Mesenchymal stem cell (in vitro differentiated cells and primary cell): ENCODE results near the gene ACYP1.

Source experiments
- DNase-seq: peaks from one replicate; pipeline ENCODE4 v3.0.0-alpha.2; 2013
- H2AFZ ChIP-seq: one replicate; pipeline ENCODE4 v1.6.1; 2013; ENCODE audit warnings: low read depth, mild to moderate bottlenecking, control low read depth, inconsistent platforms, low read length, moderate library complexity
- H2AK5ac ChIP-seq: 2 replicates; pipeline ENCODE4 v1.6.1; 2013; ENCODE audit warnings: low read length, moderate library complexity, mild to moderate bottlenecking, inconsistent platforms; ENCODE audit not compliant: severe bottlenecking
- H2BK120ac ChIP-seq: one replicate; pipeline ENCODE4 v1.6.1; 2013; ENCODE audit warnings: low read depth, mild to moderate bottlenecking, inconsistent platforms, low read length, moderate library complexity
- H2BK12ac ChIP-seq, 2 experiments: one replicate each; pipeline ENCODE4 v1.6.1; 2013; ENCODE audit warnings: inconsistent platforms in 2 of 2, low read length in 2 of 2, mild to moderate bottlenecking in 2 of 2, moderate library complexity in 2 of 2, control low read depth in 1 of 2
- H2BK15ac ChIP-seq: one replicate; pipeline ENCODE4 v1.6.1; 2013; ENCODE audit warnings: mild to moderate bottlenecking, low read depth, inconsistent platforms; ENCODE audit not compliant: poor library complexity, severe bottlenecking
- H2BK5ac ChIP-seq: 2 replicates; pipeline ENCODE4 v1.6.1; 2013; ENCODE audit warnings: low read depth, mild to moderate bottlenecking, low read length, control low read depth, inconsistent platforms; ENCODE audit not compliant: poor library complexity, severe bottlenecking
- H3K14ac ChIP-seq, 2 experiments: one replicate each; pipeline ENCODE4 v1.6.1; 2013; ENCODE audit warnings: inconsistent platforms in 2 of 2, low read length in 2 of 2, control low read depth in 1 of 2, mild to moderate bottlenecking in 1 of 2, moderate library complexity in 1 of 2
- H3K18ac ChIP-seq, 2 experiments: one replicate each; pipeline ENCODE4 v1.6.1; 2013; ENCODE audit warnings: inconsistent platforms in 2 of 2, low read length in 2 of 2, control low read depth in 1 of 2, low read depth in 1 of 2, mild to moderate bottlenecking in 1 of 2
- H3K23ac ChIP-seq, 2 experiments: one replicate each; pipeline ENCODE4 v1.6.1; 2013; ENCODE audit warnings: inconsistent platforms in 2 of 2, low read length in 2 of 2, mild to moderate bottlenecking in 2 of 2, moderate library complexity in 2 of 2, control low read depth in 1 of 2
- H3K27ac ChIP-seq: 2 replicates; pipeline ENCODE4 v1.5.1; 2013; ENCODE audit warnings: mild to moderate bottlenecking, moderate library complexity, low read length, control low read depth, inconsistent platforms; ENCODE audit not compliant: poor library complexity, severe bottlenecking
- H3K27me3 ChIP-seq, 2 experiments: 2 replicates each; pipeline versions ENCODE4 v1.6.1 to v1.7.0; 2013; ENCODE audit warnings: low read length in 2 of 2, mild to moderate bottlenecking in 2 of 2, moderate library complexity in 2 of 2, control low read depth in 1 of 2, inconsistent platforms in 1 of 2; ENCODE audit not compliant: control insufficient read depth in 1 of 2, insufficient read depth in 1 of 2
- H3K36me3 ChIP-seq, 2 experiments: 2 replicates each; pipeline versions ENCODE4 v1.6.1 to v1.7.0; 2013; ENCODE audit warnings: low read length in 2 of 2, control low read depth in 1 of 2, inconsistent platforms in 1 of 2, low read depth in 1 of 2, mild to moderate bottlenecking in 1 of 2; ENCODE audit not compliant: insufficient read depth in 2 of 2, control insufficient read depth in 1 of 2
- H3K4ac ChIP-seq, 2 experiments: one replicate each; pipeline ENCODE4 v1.6.1; 2013; ENCODE audit warnings: inconsistent platforms in 2 of 2, low read length in 2 of 2, mild to moderate bottlenecking in 2 of 2, moderate library complexity in 2 of 2, control low read depth in 1 of 2, low read depth in 1 of 2
- H3K4me1 ChIP-seq: 2 replicates; pipeline ENCODE4 v1.6.1; 2013; ENCODE audit warnings: low read depth, low read length, control low read depth; ENCODE audit not compliant: control insufficient read depth, insufficient read depth
- H3K4me2 ChIP-seq: 2 replicates; pipeline ENCODE4 v1.6.1; 2013; ENCODE audit warnings: low read length, mild to moderate bottlenecking, inconsistent platforms; ENCODE audit not compliant: poor library complexity, severe bottlenecking
- H3K4me3 ChIP-seq, 2 experiments: 2 replicates each; pipeline versions ENCODE4 v1.5.1 to v1.7.0; 2013; ENCODE audit warnings: low read length in 2 of 2, mild to moderate bottlenecking in 2 of 2, control low read depth in 1 of 2, low read depth in 1 of 2; ENCODE audit not compliant: insufficient read depth in 1 of 2
- H3K79me1 ChIP-seq: replicated peaks from 2 replicates; pipeline ENCODE4 v1.6.1; 2013; ENCODE audit warnings: mild to moderate bottlenecking, control low read depth, low read length, inconsistent platforms; ENCODE audit not compliant: poor library complexity, severe bottlenecking
- H3K9ac ChIP-seq: 2 replicates; pipeline ENCODE4 v1.7.0; 2013; ENCODE audit warnings: mild to moderate bottlenecking, low read length, moderate library complexity
- H3K9me3 ChIP-seq: 2 replicates; pipeline ENCODE4 v1.7.0; 2013; ENCODE audit warnings: mild to moderate bottlenecking, low read length; ENCODE audit not compliant: control insufficient read depth
- H4K8ac ChIP-seq: one replicate; pipeline ENCODE4 v1.6.1; 2013; ENCODE audit warnings: inconsistent platforms, mild to moderate bottlenecking, low read length, moderate library complexity
- H4K91ac ChIP-seq: one replicate; pipeline ENCODE4 v1.6.1; 2013; ENCODE audit warnings: mild to moderate bottlenecking, low read length, inconsistent platforms
- WGBS: methylation state at CpG from one replicate; pipeline ENCODE4 v1.1.7; 2013; ENCODE audit warnings: mixed read lengths; 5-methylcytosine and 5-hydroxymethylcytosine counted together

ACYP1 gene

DNA sequence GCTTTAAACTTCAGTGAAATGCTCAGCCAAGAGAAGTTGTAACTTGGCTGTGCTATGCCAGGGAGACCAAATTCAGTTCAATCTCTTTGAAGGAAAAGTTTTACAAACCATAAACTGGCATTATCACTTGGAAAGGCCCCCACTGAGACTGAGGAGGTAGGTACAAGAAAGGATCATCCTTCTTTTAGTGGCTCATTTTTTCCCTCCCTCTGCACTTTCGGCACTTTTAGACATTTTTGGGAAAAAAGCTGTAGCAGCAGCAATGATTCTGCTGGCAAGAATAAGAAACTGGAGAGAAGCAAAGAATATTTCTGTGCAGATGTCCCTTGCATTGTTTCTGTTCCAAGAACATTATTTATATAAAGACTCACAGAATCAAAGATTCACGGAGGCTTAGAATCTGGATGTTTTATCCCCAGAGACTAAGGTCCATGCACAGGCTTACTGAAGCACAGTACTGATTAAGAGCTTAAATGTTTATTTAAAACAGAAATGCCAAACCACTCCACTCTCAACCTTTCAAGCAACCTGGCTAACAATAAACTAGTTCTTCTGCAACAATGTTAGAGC, 17.9 kb upstream of the ACYP1 start:
- Histone ChIP-seq H2AFZ (no peak overlapping the region), H3K36me3 (peaks cover 19 to 49% of the 10 kb centered on the region in 2 experiments), H3K4ac (no peak overlapping the region), H4K8ac (no peak overlapping the region), H3K4me2 (no peak overlapping the region), H2BK5ac (no peak overlapping the region), H3K27me3 (no peaks in the 10 kb centered on the region), H3K23ac (no peak overlapping the region), H3K4me1 (no peaks in the 10 kb centered on the region), H3K79me1 (no peaks in the 10 kb centered on the region), H2AK5ac (no peak overlapping the region), H3K9ac (peak overlapping the region; percentile 44), H3K4me3 (peak overlapping the region in 1 of 2 experiments; percentile 2), H3K9me3 (no peaks in the 10 kb centered on the region), H2BK15ac (no peak overlapping the region), H2BK12ac (no peak overlapping the region), H4K91ac (no peak overlapping the region), H3K27ac (no peak overlapping the region), H2BK120ac (no peak overlapping the region), H3K18ac (no peak overlapping the region), H3K14ac (no peak overlapping the region)
- DNase-seq, result no peak
- WGBS, result no CpG with 5 or more reads among the region's 2 CpGs

DNA sequence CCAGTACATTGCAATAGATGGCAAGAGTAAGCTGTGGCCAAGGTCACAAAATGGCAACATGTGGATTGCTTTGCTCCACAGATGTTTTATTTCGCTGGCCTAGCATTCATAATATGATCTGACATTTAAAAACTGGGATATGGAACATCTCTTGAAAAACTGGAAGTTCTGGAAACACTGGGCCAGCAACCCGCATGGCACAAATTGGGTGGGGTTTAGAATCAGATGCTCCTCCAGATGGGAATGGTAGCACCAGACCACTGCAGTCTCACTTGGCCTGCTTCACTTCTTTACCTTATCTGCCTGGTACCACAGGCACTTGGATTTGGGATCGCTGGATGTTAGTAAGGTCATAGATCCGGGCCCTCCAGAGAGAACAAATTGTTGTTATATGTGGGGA, 15.7 kb upstream of the ACYP1 start:
- Histone ChIP-seq H3K9ac (no peak overlapping the region), H4K8ac (no peak overlapping the region), H3K4me2 (no peak overlapping the region), H3K23ac (no peak overlapping the region), H2BK15ac (no peak overlapping the region), H3K4me1 (no peaks in the 10 kb centered on the region), H3K14ac (no peak overlapping the region), H3K4ac (no peak overlapping the region), H2AK5ac (no peak overlapping the region), H3K4me3 (no peak overlapping the region), H2BK120ac (no peak overlapping the region), H2AFZ (no peak overlapping the region), H2BK5ac (no peak overlapping the region), H2BK12ac (no peak overlapping the region), H4K91ac (no peak overlapping the region), H3K27me3 (no peaks in the 10 kb centered on the region), H3K79me1 (no peaks in the 10 kb centered on the region), H3K9me3 (no peaks in the 10 kb centered on the region), H3K18ac (no peak overlapping the region), H3K27ac (no peak overlapping the region), H3K36me3 (peaks cover 10 to 29% of the 10 kb centered on the region in 2 experiments)
- WGBS, result 97% methylated on average over 2 of the region's 4 CpGs
- DNase-seq, result no peak

DNA sequence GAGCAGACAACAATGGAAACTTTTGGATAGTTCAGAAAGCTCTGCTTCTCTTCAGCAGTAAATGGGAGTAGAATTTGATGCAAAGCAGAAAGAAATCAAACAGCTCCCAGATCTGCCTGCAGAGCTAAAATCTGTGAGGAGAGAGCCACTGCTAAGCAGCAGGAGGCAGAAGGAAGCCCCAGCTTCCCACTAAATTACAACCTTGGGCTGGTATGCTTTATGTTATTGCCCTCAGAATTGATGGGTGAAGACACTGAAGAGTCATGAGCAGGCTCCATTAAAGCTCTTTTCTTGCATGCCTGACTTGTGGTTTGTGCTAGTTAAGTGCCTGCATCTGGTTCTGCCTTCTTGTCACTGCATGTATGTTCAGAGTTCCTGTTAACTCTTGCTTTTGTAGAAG, 14.0 kb upstream of the ACYP1 start:
- Histone ChIP-seq H3K14ac (no peak overlapping the region), H3K36me3 (peaks cover 0 to 12% of the 10 kb centered on the region in 2 experiments), H3K9me3 (no peaks in the 10 kb centered on the region), H3K18ac (no peak overlapping the region), H3K79me1 (no peaks in the 10 kb centered on the region), H3K27me3 (no peaks in the 10 kb centered on the region), H2BK120ac (no peak overlapping the region), H2BK15ac (no peak overlapping the region), H4K8ac (no peak overlapping the region), H3K27ac (no peak overlapping the region), H4K91ac (no peak overlapping the region), H3K4me1 (no peaks in the 10 kb centered on the region), H3K4me2 (no peak overlapping the region), H2BK5ac (no peak overlapping the region), H2AFZ (no peak overlapping the region), H3K4me3 (no peak overlapping the region), H2BK12ac (no peak overlapping the region), H3K23ac (no peak overlapping the region), H3K9ac (no peak overlapping the region), H3K4ac (no peak overlapping the region), H2AK5ac (no peak overlapping the region)
- peak; percentile 64 for DNase-seq

GRCh38 chr14:75070383-75070782, 6.6 kb upstream of the ACYP1 start:
- Histone ChIP-seq H3K18ac (no peak overlapping the region), H3K4me2 (no peak overlapping the region), H3K27ac (no peak overlapping the region), H3K23ac (no peak overlapping the region), H2BK120ac (no peak overlapping the region), H3K4me1 (peaks cover 10% of the 10 kb centered on the region), H3K79me1 (peaks cover 7% of the 10 kb centered on the region), H3K4me3 (peak overlapping the region in 1 of 2 experiments; percentile 78), H3K9ac (peak overlapping the region; percentile 90), H2BK15ac (no peak overlapping the region), H2AK5ac (no peak overlapping the region), H3K36me3 (no peaks in the 10 kb centered on the region), H2BK5ac (no peak overlapping the region), H3K14ac (no peak overlapping the region), H4K8ac (peak overlapping the region; percentile 64), H3K4ac (no peak overlapping the region), H2BK12ac (no peak overlapping the region), H4K91ac (no peak overlapping the region), H3K9me3 (no peaks in the 10 kb centered on the region), H3K27me3 (no peaks in the 10 kb centered on the region), H2AFZ (no peak overlapping the region)
- DNase-seq, result no peak
- WGBS, result 88% methylated on average over 9 of the region's 9 CpGs
